Mucosa of descending colon (tissue), 3 donors: ENCODE measurements around the gene SGCD. TPM values are rescaled to one million over a fixed set of nuclear protein-coding genes. Genes with fewer than 3 reads are reported as not detected.

Source experiments
- ATAC-seq: fragments of 200-7000 bp; cut with Tn5 transposase; one replicate; pipeline ENCODE4 v1.9.1; 2020; ENCODE audit warnings: mild to moderate bottlenecking, moderate library complexity
- DNase-seq, 3 donors: peaks; one replicate each; pipeline ENCODE4 v3.0.0-alpha.2; 2020
- H3K36me3 ChIP-seq: fragments of 200-600 bp; one replicate; pipeline ENCODE4 v1.8.0; 2021; ENCODE audit warnings: low read depth, mild to moderate bottlenecking
- H3K4me1 ChIP-seq: fragments of 200-600 bp; one replicate; pipeline ENCODE4 v1.8.0; 2021; ENCODE audit warnings: low read depth, mild to moderate bottlenecking
- H3K4me3 ChIP-seq: fragments of 200-600 bp; one replicate; pipeline ENCODE4 v1.8.0; 2021; ENCODE audit warnings: mild to moderate bottlenecking
- H3K9me3 ChIP-seq: fragments of 200-600 bp; one replicate; pipeline ENCODE4 v1.8.0; 2021; ENCODE audit warnings: mild to moderate bottlenecking
- CTCF ChIP-seq: fragments of 200-600 bp; IDR thresholded peaks from one replicate; pipeline ENCODE4 v1.8.0; 2022; ENCODE audit warnings: antibody characterized with exemption, mild to moderate bottlenecking
- intact Hi-C, 2 donors: fragments of 100-400 bp; cut with DNase I in 1 of 2; cut with micrococcal nuclease in 1 of 2; formaldehyde crosslinking; loops; one replicate each; pipeline versions ENCODE4 v1.11.0 to v1.11.1; 2022; cut with DNase I, micrococcal nuclease
- total RNA-seq, 3 donors: library from RNA; stranded (reverse); fragmentation: NEBNext Ultra II Directional in 2 of 3; extraction: Animal tissue kit (Norgen Biotek cat#: 25700) in 2 of 3; gene quantifications; one replicate each; pipeline versions ENCODE4 v1.2.1 to v1.2.4, GENCODE V29; 2021 to 2023
- donor health status: DM: no; HTN: no; CAD: no; lungs with moderate emphysema.
- donor health status: DM: no; HTN: no; CAD: no.
- donor health status: DM: no; HTN: yes; CAD: no.

Gene SGCD
- total RNA-seq, 3 donors from 2014 or later = 1.2 to 7.4 (median 2.0) TPM

GRCh38 chr5:156411957-156412356, 85.0 kb downstream of the SGCD start:
- no peaks in the 10 kb centered on the region for H3K36me3 ChIP-seq
- H3K4me3 ChIP-seq = no peak overlapping the region
- intact Hi-C loops = no loop called here
- ATAC-seq (no peak), DNase-seq (no peak)
- H3K4me1 ChIP-seq = peaks cover 5% of the 10 kb centered on the region
- TF ChIP-seq CTCF = no peak
- H3K9me3 ChIP-seq = no peaks in the 10 kb centered on the region

GRCh38 chr5:156414391-156414790, 87.4 kb downstream of the SGCD start:
- ATAC-seq = no peak

GRCh38 chr5:156419661-156420060, 92.7 kb downstream of the SGCD start:
- ATAC-seq (no peak), DNase-seq (no peak)
- Histone ChIP-seq H3K4me3 (no peak overlapping the region), H3K9me3 (no peaks in the 10 kb centered on the region), H3K36me3 (no peaks in the 10 kb centered on the region), H3K4me1 (no peaks in the 10 kb centered on the region)
- intact Hi-C loops = no loop called here
- TF ChIP-seq CTCF = no peak

More at GRCh38 chr5:156414391-156414790, 87.4 kb downstream of the SGCD start:
- peaks cover 5% of the 10 kb centered on the region for H3K4me1 ChIP-seq
- H3K4me3 ChIP-seq = no peak overlapping the region
- TF ChIP-seq CTCF = no peak
- no peaks in the 10 kb centered on the region for H3K9me3 ChIP-seq
- intact Hi-C loops = no loop called here
- H3K36me3 ChIP-seq = no peaks in the 10 kb centered on the region
- DNase-seq = no peak

- intact Hi-C loops = no loop called here
- DNase-seq = no peak
- no peaks in the 10 kb centered on the region for H3K36me3 ChIP-seq
- TF ChIP-seq CTCF = no peak
- H3K9me3 ChIP-seq = no peaks in the 10 kb centered on the region
- no peaks in the 10 kb centered on the region for H3K4me1 ChIP-seq
- no peak for ATAC-seq
- no peak overlapping the region for H3K4me3 ChIP-seq
Measured at GRCh38 chr5:156420665-156421064, 93.7 kb downstream of the SGCD start.

GRCh38 chr5:156421798-156422197, 94.8 kb downstream of the SGCD start:
- Histone ChIP-seq H3K4me3 (no peak overlapping the region), H3K9me3 (no peaks in the 10 kb centered on the region), H3K4me1 (no peaks in the 10 kb centered on the region), H3K36me3 (no peaks in the 10 kb centered on the region)
- no peak for TF ChIP-seq CTCF
- DNase-seq (no peak), ATAC-seq (no peak)
- intact Hi-C loops = no loop called here

- no peaks in the 10 kb centered on the region for H3K9me3 ChIP-seq
- H3K4me3 ChIP-seq = no peak overlapping the region
- DNase-seq = no peak
- H3K4me1 ChIP-seq = no peaks in the 10 kb centered on the region
- no peaks in the 10 kb centered on the region for H3K36me3 ChIP-seq
- intact Hi-C loops = no loop called here
- ATAC-seq = no peak
- TF ChIP-seq CTCF = no peak
Measured at GRCh38 chr5:156423597-156423996, 96.6 kb downstream of the SGCD start.
